SK-N-MC (cell line): Measurements from ENCODE around the gene PHRF1.

ENCODE experiments used
- DNase-seq: peaks from one replicate; pipeline ENCODE4 v3.0.0-alpha.2; 2011; ENCODE audit warnings: low read depth, low spot score
- H3K27ac ChIP-seq: fragments of 200-600 bp; sonication (generic); 2 replicates; pipeline ENCODE4 v1.5.1; 2016; ENCODE audit warnings: mixed run types
- H3K36me3 ChIP-seq: fragments of 200-600 bp; sonication (generic); 2 replicates; pipeline ENCODE4 v1.6.1; 2017; ENCODE audit warnings: antibody characterized with exemption, low read length, mixed read lengths; ENCODE audit not compliant: insufficient read depth
- H3K4me3 ChIP-seq: fragments of 200-600 bp; sonication (generic); 2 replicates; pipeline ENCODE4 v1.5.1; 2016
- H3K9ac ChIP-seq: fragments of 200-600 bp; sonication (generic); 2 replicates; pipeline ENCODE4 v1.8.0; 2017; ENCODE audit warnings: mixed run types, mixed read lengths; ENCODE audit not compliant: insufficient read length
- H3K9me3 ChIP-seq: fragments of 200-600 bp; sonication (generic); 2 replicates; pipeline ENCODE4 v1.6.1; 2017; ENCODE audit warnings: low read depth, mild to moderate bottlenecking, antibody characterized with exemption, low read length, moderate library complexity, mixed read lengths
- EZH2 ChIP-seq: fragments of 200-600 bp; sonication (generic); IDR thresholded peaks from one replicate; pipeline ENCODE4 v1.6.1; 2017; ENCODE audit warnings: antibody characterized with exemption
- FOXP2 ChIP-seq: optimal IDR thresholded peaks from 2 replicates; pipeline ENCODE3; 2011; ENCODE audit warnings: mild to moderate bottlenecking, moderate library complexity; ENCODE audit not compliant: insufficient read depth; ENCODE audit errors: extremely low read length, control extremely low read depth
- POLR2AphosphoS5 ChIP-seq: IDR thresholded peaks from 2 replicates; pipeline ENCODE4 v1.6.1; 2012; ENCODE audit warnings: mild to moderate bottlenecking, low read depth, low read length, borderline replicate concordance

PHRF1 gene

GRCh38 chr11:617199-617911 lies 41.1 kb downstream of the PHRF1 start:
- no peak for TF ChIP-seq POLR2AphosphoS5
- TF ChIP-seq EZH2: no peak
- no peak for TF ChIP-seq FOXP2
- Histone ChIP-seq H3K9ac (no peak overlapping the region), H3K4me3 (no peak overlapping the region), H3K36me3 (peaks cover 8% of the 10 kb centered on the region; the same call in 1 of the 2 replicates), H3K9me3 (no peaks in the 10 kb centered on the region), H3K27ac (no peak overlapping the region)
- DNase-seq: no peak

DNA sequence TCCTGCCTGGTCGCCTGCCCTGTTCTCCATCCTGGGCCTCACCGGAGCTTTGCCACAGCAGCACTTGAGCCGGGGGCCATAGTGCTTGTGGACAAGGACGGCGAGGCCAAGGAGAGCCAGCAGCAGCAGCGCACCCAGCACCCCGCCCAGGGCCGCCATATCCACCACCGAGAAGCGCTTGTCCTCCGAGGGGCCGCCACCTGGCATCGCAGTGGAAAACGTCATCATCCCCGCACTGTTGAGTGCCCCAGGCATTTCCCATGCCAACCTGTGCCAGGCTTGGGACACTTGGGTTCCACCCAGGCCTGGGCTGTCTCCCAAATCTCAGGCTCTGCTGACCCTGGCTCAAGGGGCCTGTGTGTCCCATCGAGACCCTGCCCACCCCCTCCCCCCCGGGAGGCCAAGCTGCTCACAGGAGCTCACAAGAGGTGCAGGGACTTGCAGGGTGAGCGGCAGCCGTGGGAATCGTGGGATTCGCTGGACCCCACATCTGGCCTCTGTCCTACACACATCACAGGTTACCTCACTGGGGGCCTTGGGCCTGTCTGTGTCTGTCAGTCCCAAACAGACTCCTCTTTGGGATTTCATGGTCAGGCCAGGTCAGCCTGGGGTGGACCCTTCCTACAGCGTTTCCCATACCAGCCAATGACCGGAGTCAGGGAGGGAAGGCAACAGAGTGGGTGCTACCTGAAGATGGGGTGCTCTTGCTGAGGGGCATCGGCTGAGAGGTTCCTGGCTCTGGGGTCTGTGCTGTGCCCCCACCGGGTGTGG lies 41.8 kb downstream of the PHRF1 start:
- Histone ChIP-seq H3K4me3 (no peak overlapping the region), H3K36me3 (peaks cover 2% of the 10 kb centered on the region; the same call in 1 of the 2 replicates), H3K27ac (no peak overlapping the region), H3K9me3 (no peaks in the 10 kb centered on the region), H3K9ac (no peak overlapping the region)
- TF ChIP-seq FOXP2 (no peak), EZH2 (no peak), POLR2AphosphoS5 (no peak)
- no peak for DNase-seq

GRCh38 chr11:618856-619627 lies 42.8 kb downstream of the PHRF1 start:
- no peak for DNase-seq

GRCh38 chr11:619628-620050 lies 43.4 kb downstream of the PHRF1 start:
- H3K9ac ChIP-seq: no peak overlapping the region
- no peak overlapping the region for H3K27ac ChIP-seq
- H3K4me3 ChIP-seq: no peak overlapping the region
- no peaks in the 10 kb centered on the region for H3K9me3 ChIP-seq
- no peak for DNase-seq
- TF ChIP-seq POLR2AphosphoS5 (no peak), FOXP2 (no peak), EZH2 (no peak)
- H3K36me3 ChIP-seq: no peaks in the 10 kb centered on the region

More at GRCh38 chr11:618856-619627, 42.8 kb downstream of the PHRF1 start:
- TF ChIP-seq POLR2AphosphoS5 (no peak), EZH2 (no peak), FOXP2 (no peak)
- Histone ChIP-seq H3K27ac (no peak overlapping the region), H3K4me3 (no peak overlapping the region), H3K9me3 (no peaks in the 10 kb centered on the region), H3K36me3 (no peaks in the 10 kb centered on the region), H3K9ac (no peak overlapping the region)

- TF ChIP-seq POLR2AphosphoS5 (no peak), FOXP2 (no peak), EZH2 (no peak)
- DNase-seq: no peak
- H3K27ac ChIP-seq: no peak overlapping the region
Observed at GRCh38 chr11:620201-620600, 43.9 kb downstream of the PHRF1 start.

DNA sequence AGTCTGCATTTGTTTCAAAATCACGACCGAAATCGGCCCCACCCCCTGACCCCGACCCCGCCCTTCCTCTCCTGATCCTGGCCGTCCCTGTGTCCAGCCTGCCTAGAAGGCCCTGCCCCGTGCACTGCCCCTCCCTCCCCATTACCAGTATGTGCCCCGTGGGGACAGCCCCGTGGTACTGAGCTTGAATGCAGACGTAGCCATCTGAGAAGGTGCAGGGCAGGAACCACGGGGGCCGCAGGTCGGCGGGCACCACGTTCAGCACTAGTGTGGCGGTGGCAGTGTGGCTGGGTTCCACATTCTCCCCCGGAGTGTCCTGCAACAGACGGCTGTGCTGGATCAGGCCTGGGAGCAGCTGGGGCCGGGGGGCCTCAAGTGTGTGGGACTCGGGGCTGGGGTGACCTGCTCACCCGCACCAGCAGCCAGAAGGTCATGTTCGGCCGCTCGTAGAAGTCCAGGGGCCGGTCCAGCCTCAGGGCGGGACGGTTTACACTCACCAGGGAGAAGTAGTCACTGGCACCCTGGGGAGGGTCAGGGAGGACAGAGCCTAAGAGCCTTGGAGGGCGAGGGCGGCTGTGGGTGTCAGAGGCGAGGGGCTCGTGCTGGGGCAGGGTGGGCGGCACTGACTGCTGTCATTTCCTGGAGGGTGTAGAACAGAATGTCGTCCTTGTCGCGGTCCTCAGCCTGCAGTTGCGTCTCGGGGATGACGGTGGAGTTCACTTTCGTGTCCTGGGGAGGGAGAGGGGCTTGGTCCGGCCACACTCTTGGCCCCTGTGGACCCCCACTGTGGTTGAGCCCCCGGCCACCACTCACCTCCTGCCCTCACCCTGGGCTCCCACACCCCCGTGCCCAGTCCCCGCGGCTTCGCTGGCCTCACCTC lies 44.9 kb downstream of the PHRF1 start:
- Histone ChIP-seq H3K9ac (no peak overlapping the region), H3K36me3 (no peaks in the 10 kb centered on the region), H3K27ac (no peak overlapping the region), H3K4me3 (no peak overlapping the region), H3K9me3 (no peaks in the 10 kb centered on the region)
- TF ChIP-seq FOXP2 (no peak), EZH2 (no peak), POLR2AphosphoS5 (no peak)
- no peak for DNase-seq

More at GRCh38 chr11:620201-620600, 43.9 kb downstream of the PHRF1 start:
- Histone ChIP-seq H3K9me3 (no peaks in the 10 kb centered on the region), H3K4me3 (no peak overlapping the region), H3K36me3 (no peaks in the 10 kb centered on the region), H3K9ac (no peak overlapping the region)

GRCh38 chr11:621838-622237 lies 45.6 kb downstream of the PHRF1 start:
- no peak for TF ChIP-seq POLR2AphosphoS5
- TF ChIP-seq FOXP2: no peak
- TF ChIP-seq EZH2: no peak
- H3K9ac ChIP-seq: no peak overlapping the region
- H3K9me3 ChIP-seq: no peaks in the 10 kb centered on the region
- no peaks in the 10 kb centered on the region for H3K36me3 ChIP-seq
- DNase-seq: no peak
- no peak overlapping the region for H3K27ac ChIP-seq
- no peak overlapping the region for H3K4me3 ChIP-seq
